VCaP (cell line): ENCODE data around the gene PSKH1.
A peak's percentile ranks its signal among the peaks of the same experiment; 100 is the strongest.

Source experiments
- H3K27ac ChIP-seq: fragments of 450-650 bp; 2 replicates; pipeline ENCODE4 v1.5.1; 2017
- CTCF ChIP-seq: fragments of 450-650 bp; conservative IDR thresholded peaks from 2 replicates; pipeline ENCODE4 v1.5.1; 2017; ENCODE audit warnings: mild to moderate bottlenecking, moderate library complexity

PSKH1 gene

GRCh38 chr16:67892375-67892774 is 679 bp upstream of the PSKH1 start:
- H3K27ac ChIP-seq, result peak overlapping the region; percentile 81
- no peak for TF ChIP-seq CTCF

GRCh38 chr16:67893743-67894399 is 817 bp downstream of the PSKH1 start:
- TF ChIP-seq CTCF, result no peak
- peak overlapping the region; percentile 81 for H3K27ac ChIP-seq

GRCh38 chr16:67897231-67897630 is 4.2 kb downstream of the PSKH1 start:
- H3K27ac ChIP-seq, result no peak overlapping the region
- no peak for TF ChIP-seq CTCF

DNA sequence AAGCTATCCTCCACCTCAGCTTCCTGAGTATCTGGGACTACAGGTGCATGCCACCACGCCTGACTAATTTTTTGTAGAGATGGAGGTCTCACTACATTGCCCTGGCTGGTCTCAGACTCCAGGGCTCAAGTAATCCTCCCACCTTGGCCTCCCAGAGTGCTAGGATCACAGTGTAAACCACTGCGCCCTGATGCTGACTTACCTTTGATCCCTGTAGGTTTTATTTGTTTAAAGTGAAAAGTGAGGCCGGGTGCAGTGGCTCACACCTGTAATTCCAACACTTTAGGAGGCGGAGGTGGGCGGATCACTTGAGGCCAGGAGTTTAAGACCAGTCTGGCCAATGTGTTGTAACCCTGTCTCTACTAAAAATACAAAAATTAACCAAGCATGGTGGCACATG is 8.7 kb downstream of the PSKH1 start:
- no peak for TF ChIP-seq CTCF
- no peak overlapping the region for H3K27ac ChIP-seq

DNA sequence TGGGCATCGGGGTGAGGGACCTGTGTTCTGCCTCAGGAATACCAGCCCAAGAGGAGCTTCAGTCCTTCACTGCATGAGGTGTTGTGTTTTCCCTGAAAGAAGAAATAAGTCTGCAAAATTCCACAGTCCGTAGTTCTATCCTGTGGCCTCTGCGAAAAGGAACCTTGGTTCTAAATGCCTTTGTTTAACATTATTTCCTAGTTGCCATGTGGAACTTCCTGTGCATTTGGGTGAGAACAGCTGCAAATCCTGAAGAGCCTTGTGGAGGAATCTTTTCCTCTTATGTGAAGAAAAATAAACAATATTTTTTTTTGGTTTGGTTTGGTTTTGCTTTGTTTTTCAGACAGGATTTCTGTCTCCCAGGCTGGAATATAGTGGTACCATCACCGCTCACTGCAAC is 9.8 kb downstream of the PSKH1 start:
- H3K27ac ChIP-seq, result no peak overlapping the region
- no peak for TF ChIP-seq CTCF

- H3K27ac ChIP-seq, result no peak overlapping the region
These were observed 14.5 kb downstream of the PSKH1 start for GRCh38 chr16:67907397-67908180.

More at GRCh38 chr16:67907397-67908180, 14.5 kb downstream of the PSKH1 start:
- no peak for TF ChIP-seq CTCF
